ENCODE measurements around the gene UBQLN3. TPM values are rescaled to one million over a fixed set of nuclear protein-coding genes. Genes with fewer than 3 reads are reported as not detected.

UBQLN3 gene
- total and polyA plus RNA-seq, 2 donors (not counting 3 experiments of a cell fraction or from before 2014, with no cell fraction given), result not detected

DNA sequence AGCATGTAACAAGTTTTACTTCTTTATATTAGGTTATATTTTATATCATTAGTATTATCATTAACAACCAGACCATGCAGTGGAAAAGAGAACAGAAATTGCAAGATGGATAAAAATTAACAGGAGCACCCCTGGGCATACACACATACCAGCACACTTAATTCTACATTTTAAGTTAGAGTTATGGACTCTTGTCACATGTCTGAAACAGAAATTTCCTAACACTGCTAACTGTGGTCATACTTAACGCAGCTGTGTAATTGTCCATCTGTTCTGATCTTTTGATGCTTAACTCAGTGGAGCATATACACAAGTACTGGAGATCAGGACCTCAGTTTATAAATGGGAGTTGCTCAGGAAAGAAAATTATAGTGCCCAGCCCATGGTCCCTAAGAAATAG lies 38.2 kb upstream of the UBQLN3 start:
- no peak overlapping the region for H2AFZ ChIP-seq (ENCODE audit: low read depth, low read length)
- no peak overlapping the region for H3K4me2 ChIP-seq (ENCODE audit: insufficient read depth, low read length)

DNA sequence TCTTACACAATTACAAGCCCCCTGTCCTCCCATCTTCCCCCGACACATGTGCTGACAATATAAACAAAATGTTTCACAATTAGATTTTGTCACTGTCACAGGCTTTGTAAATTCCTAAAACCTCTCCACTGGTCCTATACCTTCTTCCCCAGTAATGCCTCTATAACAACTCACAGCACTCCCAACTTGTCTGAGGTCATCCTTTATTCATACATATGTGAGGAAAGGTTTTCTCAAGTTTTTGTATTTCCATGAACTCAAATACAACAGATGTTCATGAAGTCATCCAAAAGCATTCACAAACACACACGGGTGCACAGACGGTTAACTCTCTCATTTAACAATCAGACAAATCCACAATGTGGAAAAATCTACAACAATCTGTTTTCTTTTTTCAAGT lies 36.7 kb upstream of the UBQLN3 start:
- Histone ChIP-seq H3K9me1 (replicated peaks; ENCODE audit: control insufficient read depth, extremely low read depth, insufficient read depth, low read length) (no peaks in the 10 kb centered on the region), H3K79me2 (ENCODE audit: control insufficient read depth, insufficient read depth, low read length) (no peaks in the 10 kb centered on the region), H3K4me3 (replicated peaks in 1 of 3; ENCODE audit: insufficient read depth in 1 of 3, low read depth in 1 of 3, low read length in 3 of 3) (no peak overlapping the region), H2AFZ (ENCODE audit: low read depth, low read length) (no peak overlapping the region), H3K4me2 (ENCODE audit: insufficient read depth, low read length) (no peak overlapping the region), H3K9me3 (replicated peaks; ENCODE audit: control insufficient read depth, insufficient read depth, low read length) (no peaks in the 10 kb centered on the region), H4K20me1 (replicated peaks; ENCODE audit: control insufficient read depth, extremely low read depth, insufficient read depth, low read length) (no peaks in the 10 kb centered on the region), H3K36me3 (ENCODE audit: control insufficient read depth in 2 of 2, extremely low read depth in 1 of 2, insufficient read depth in 2 of 2, low read length in 2 of 2) (no peaks in the 10 kb centered on the region), H3K4me1 (ENCODE audit: control insufficient read depth, extremely low read depth, insufficient read depth, low read length) (no peaks in the 10 kb centered on the region), H3K27me3 (ENCODE audit: control insufficient read depth in 2 of 2, insufficient read depth in 2 of 2, low read length in 2 of 2) (no peaks in the 10 kb centered on the region), H3K9ac (replicated peaks; ENCODE audit: extremely low read depth, insufficient read depth, low read length) (no peak overlapping the region), H3K27ac (ENCODE audit: insufficient read depth, low read depth, low read length) (no peak overlapping the region)
- intact Hi-C loops (cut with micrococcal nuclease), result no loop called here
- no TSS peak for BruUV-seq (replicated peaks)
- POLR2A ChIA-PET, result no interaction called here
- FAIRE-seq (no peak), DNase-seq (ENCODE audit: low read depth, low spot score) (no peak)
- TF ChIP-seq, protein P1, sequence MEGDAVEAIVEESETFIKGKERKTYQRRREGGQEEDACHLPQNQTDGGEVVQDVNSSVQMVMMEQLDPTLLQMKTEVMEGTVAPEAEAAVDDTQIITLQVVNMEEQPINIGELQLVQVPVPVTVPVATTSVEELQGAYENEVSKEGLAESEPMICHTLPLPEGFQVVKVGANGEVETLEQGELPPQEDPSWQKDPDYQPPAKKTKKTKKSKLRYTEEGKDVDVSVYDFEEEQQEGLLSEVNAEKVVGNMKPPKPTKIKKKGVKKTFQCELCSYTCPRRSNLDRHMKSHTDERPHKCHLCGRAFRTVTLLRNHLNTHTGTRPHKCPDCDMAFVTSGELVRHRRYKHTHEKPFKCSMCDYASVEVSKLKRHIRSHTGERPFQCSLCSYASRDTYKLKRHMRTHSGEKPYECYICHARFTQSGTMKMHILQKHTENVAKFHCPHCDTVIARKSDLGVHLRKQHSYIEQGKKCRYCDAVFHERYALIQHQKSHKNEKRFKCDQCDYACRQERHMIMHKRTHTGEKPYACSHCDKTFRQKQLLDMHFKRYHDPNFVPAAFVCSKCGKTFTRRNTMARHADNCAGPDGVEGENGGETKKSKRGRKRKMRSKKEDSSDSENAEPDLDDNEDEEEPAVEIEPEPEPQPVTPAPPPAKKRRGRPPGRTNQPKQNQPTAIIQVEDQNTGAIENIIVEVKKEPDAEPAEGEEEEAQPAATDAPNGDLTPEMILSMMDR (IDR thresholded peaks at IDR 0.05; ENCODE audit: extremely low read depth in 1 of 2, insufficient read depth in 1 of 2, low read depth in 1 of 2, low read length in 2 of 2), result no peak
- no peak for TF ChIP-seq EZH2 (IDR thresholded peaks at IDR 0.05; ENCODE audit: borderline replicate concordance, low read depth, low read length, severe bottlenecking)
- no peak for TF ChIP-seq GATA2 (IDR thresholded peaks at IDR 0.05; ENCODE audit: insufficient read depth, insufficient read length, low read depth, low read length)
- TF ChIP-seq MYC (IDR thresholded peaks at IDR 0.05; ENCODE audit: low read depth, low read length), result no peak
- dilution Hi-C loops (cut with MboI; ENCODE audit: extremely low pct_ligation_motif_present, low sequenced_read_pairs), result no loop called here
- CTCF ChIA-PET, result interaction anchor here (1.9 kb wide), 1 partner anchor 345 kb away, joined by 4 read pairs; no protein-coding TSS in a partner anchor

More for the DNA sequence above, 38.2 kb upstream of the UBQLN3 start:
- no peaks in the 10 kb centered on the region for H3K9me1 ChIP-seq (replicated peaks; ENCODE audit: control insufficient read depth, extremely low read depth, insufficient read depth, low read length)
- H3K9ac ChIP-seq (replicated peaks; ENCODE audit: extremely low read depth, insufficient read depth, low read length), result no peak overlapping the region
- no peaks in the 10 kb centered on the region for H3K36me3 ChIP-seq (ENCODE audit: control insufficient read depth in 2 of 2, extremely low read depth in 1 of 2, insufficient read depth in 2 of 2, low read length in 2 of 2)
- H3K27me3 ChIP-seq (ENCODE audit: control insufficient read depth in 2 of 2, insufficient read depth in 2 of 2, low read length in 2 of 2), result no peaks in the 10 kb centered on the region
- H3K27ac ChIP-seq (ENCODE audit: insufficient read depth, low read depth, low read length), result no peak overlapping the region
- FAIRE-seq, result no peak
- DNase-seq (ENCODE audit: low read depth, low spot score), result no peak
- POLR2A ChIA-PET, result no interaction called here
- H3K9me3 ChIP-seq (replicated peaks; ENCODE audit: control insufficient read depth, insufficient read depth, low read length), result no peaks in the 10 kb centered on the region
- H3K4me3 ChIP-seq (replicated peaks in 1 of 3; ENCODE audit: insufficient read depth in 1 of 3, low read depth in 1 of 3, low read length in 3 of 3), result no peak overlapping the region
- dilution Hi-C loops (cut with MboI; ENCODE audit: extremely low pct_ligation_motif_present, low sequenced_read_pairs) (no loop called here), intact Hi-C loops (cut with micrococcal nuclease) (no loop called here)
- TF ChIP-seq GATA2 (IDR thresholded peaks at IDR 0.05; ENCODE audit: insufficient read depth, insufficient read length, low read depth, low read length), result no peak
- TF ChIP-seq, protein P1 (IDR thresholded peaks at IDR 0.05; ENCODE audit: extremely low read depth in 1 of 2, insufficient read depth in 1 of 2, low read depth in 1 of 2, low read length in 2 of 2), result no peak
- TF ChIP-seq MYC (IDR thresholded peaks at IDR 0.05; ENCODE audit: low read depth, low read length), result no peak
- no peak for TF ChIP-seq JUN (IDR thresholded peaks at IDR 0.05; ENCODE audit: borderline replicate concordance, insufficient read depth, insufficient read length, low read depth)
- BruUV-seq (replicated peaks), result no TSS peak
- CTCF ChIA-PET, result no interaction called here
- H3K4me1 ChIP-seq (ENCODE audit: control insufficient read depth, extremely low read depth, insufficient read depth, low read length), result no peaks in the 10 kb centered on the region
- H3K79me2 ChIP-seq (ENCODE audit: control insufficient read depth, insufficient read depth, low read length), result no peaks in the 10 kb centered on the region
- H4K20me1 ChIP-seq (replicated peaks; ENCODE audit: control insufficient read depth, extremely low read depth, insufficient read depth, low read length), result no peaks in the 10 kb centered on the region

Measured in endothelial cell of umbilical vein (primary cell).